SU-DHL-6 (cell line): Measurements from ENCODE around the gene PROX1.

Experiments used
- EZH2phosphoT487 ChIP-seq: fragments of 200-600 bp; sonication (generic), shearing (Covaris generic); conservative IDR thresholded peaks from 2 replicates; pipeline ENCODE4 v1.6.1; 2018; ENCODE audit warnings: mild to moderate bottlenecking, antibody characterized with exemption, low read length, moderate library complexity, mixed read lengths
- TF ChIP-seq, protein P1 (sequence below): fragments of 200-600 bp; sonication (generic); IDR thresholded peaks from one replicate; pipeline ENCODE4 v1.5.1; 2017; ENCODE audit warnings: antibody characterized with exemption, mild to moderate bottlenecking, low read length, moderate library complexity; ENCODE audit not compliant: insufficient read depth, poor library complexity, severe bottlenecking

DNA sequence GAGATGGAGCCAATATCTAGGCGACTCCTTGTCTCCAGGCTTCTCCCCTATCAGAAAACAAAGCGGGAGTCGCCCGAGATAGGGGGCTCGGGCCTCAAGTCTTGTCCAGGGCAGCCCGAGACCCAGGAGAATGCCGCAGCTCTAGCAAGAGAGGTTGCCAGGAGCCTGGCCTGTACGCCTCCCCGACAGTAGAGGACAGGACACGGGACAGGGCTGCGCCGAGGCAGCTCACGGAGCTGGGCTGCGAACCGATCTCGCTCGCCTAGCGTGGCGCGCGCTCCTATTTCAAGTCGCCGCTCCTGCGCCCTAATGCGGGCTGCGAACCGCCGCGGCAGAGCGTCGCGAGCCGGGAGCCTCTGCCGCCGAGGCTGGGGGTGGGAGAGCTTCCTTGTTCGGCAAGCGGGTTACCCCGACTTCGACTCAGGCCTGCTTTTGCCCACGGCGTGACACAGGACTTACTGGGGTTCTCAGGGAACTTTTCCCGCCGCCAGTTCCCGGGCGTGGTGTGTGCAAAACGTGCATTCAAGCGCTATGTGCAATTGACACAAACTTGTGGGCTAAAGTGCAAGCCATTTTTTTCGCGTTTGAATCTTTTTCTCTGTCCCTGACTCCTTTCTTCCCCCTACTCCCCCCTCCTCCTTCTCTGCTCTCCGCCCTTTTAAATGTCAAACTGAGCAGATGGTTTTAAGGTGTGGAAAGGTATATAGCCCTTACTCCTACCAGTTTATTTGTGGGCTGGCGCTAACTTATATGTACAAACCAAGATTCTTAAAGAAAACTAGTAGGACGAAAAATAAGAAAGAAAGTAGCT lies 2.4 kb upstream of the PROX1 start:
- TF ChIP-seq, protein P1, sequence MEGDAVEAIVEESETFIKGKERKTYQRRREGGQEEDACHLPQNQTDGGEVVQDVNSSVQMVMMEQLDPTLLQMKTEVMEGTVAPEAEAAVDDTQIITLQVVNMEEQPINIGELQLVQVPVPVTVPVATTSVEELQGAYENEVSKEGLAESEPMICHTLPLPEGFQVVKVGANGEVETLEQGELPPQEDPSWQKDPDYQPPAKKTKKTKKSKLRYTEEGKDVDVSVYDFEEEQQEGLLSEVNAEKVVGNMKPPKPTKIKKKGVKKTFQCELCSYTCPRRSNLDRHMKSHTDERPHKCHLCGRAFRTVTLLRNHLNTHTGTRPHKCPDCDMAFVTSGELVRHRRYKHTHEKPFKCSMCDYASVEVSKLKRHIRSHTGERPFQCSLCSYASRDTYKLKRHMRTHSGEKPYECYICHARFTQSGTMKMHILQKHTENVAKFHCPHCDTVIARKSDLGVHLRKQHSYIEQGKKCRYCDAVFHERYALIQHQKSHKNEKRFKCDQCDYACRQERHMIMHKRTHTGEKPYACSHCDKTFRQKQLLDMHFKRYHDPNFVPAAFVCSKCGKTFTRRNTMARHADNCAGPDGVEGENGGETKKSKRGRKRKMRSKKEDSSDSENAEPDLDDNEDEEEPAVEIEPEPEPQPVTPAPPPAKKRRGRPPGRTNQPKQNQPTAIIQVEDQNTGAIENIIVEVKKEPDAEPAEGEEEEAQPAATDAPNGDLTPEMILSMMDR: no peak
- no peak for TF ChIP-seq EZH2phosphoT487
